ENCODE measurements around the gene SOX18.
"Not testable (repeated sequence)": the region's sequence is repeated elsewhere in the genome, so short reads cannot be mapped to it uniquely, and the experiment has no call there.

DNA sequence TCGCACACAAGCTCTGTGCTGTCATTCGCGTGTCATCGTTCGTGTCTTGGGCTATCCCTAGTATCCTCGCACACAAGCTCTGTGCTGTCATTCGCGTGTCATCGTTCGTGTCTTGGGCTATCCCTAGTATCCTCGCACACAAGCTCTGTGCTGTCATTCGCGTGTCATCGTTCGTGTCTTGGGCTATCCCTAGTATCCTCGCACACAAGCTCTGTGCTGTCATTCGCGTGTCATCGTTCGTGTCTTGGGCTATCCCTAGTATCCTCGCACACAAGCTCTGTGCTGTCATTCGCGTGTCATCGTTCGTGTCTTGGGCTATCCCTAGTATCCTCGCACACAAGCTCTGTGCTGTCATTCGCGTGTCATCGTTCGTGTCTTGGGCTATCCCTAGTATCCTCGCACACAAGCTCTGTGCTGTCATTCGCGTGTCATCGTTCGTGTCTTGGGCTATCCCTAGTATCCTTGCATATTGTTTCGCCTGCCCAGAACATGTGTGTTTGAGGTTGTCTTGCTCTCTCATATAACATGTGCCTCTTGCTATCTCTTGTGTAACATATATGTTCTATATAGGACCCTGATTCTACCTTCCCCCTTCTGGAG is 37.9 kb upstream of the SOX18 start:
- TF ChIP-seq, protein P1, sequence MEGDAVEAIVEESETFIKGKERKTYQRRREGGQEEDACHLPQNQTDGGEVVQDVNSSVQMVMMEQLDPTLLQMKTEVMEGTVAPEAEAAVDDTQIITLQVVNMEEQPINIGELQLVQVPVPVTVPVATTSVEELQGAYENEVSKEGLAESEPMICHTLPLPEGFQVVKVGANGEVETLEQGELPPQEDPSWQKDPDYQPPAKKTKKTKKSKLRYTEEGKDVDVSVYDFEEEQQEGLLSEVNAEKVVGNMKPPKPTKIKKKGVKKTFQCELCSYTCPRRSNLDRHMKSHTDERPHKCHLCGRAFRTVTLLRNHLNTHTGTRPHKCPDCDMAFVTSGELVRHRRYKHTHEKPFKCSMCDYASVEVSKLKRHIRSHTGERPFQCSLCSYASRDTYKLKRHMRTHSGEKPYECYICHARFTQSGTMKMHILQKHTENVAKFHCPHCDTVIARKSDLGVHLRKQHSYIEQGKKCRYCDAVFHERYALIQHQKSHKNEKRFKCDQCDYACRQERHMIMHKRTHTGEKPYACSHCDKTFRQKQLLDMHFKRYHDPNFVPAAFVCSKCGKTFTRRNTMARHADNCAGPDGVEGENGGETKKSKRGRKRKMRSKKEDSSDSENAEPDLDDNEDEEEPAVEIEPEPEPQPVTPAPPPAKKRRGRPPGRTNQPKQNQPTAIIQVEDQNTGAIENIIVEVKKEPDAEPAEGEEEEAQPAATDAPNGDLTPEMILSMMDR (IDR thresholded peaks at IDR 0.05) = not testable (repeated sequence)
- TF ChIP-seq ZFX (IDR thresholded peaks at IDR 0.05; ENCODE audit: borderline replicate concordance) = not testable (repeated sequence)

Data from 22Rv1 (cell line).